Measurements from ENCODE around the gene CDIP1.

The CDIP1 gene

GRCh38 chr16:4580250-4580649, 41.7 kb upstream of the CDIP1 start:
- Histone ChIP-seq H3K9ac (ENCODE audit: low read length) (no peak overlapping the region), H3K4me1 (ENCODE audit: insufficient read depth, low read length, severe bottlenecking) (no peaks in the 10 kb centered on the region), H3F3A (ENCODE audit: insufficient read depth, low read length) (no peaks in the 10 kb centered on the region), H3K36me3 (ENCODE audit: insufficient read depth, low read length) (no peaks in the 10 kb centered on the region), H4K20me1 (ENCODE audit: insufficient read depth, low read length) (no peaks in the 10 kb centered on the region), H3K4me2 (ENCODE audit: low read length) (no peak overlapping the region), H3K27ac (ENCODE audit: low read depth, low read length, poor library complexity, severe bottlenecking) (no peak overlapping the region), H3K9me3 (ENCODE audit: low read length) (no peaks in the 10 kb centered on the region), H3K9me2 (ENCODE audit: low read depth, low read length) (no peaks in the 10 kb centered on the region), H3K4me3 (ENCODE audit: low read depth, low read length, poor library complexity, severe bottlenecking) (no peak overlapping the region), H2AFZ (ENCODE audit: low read length) (no peak overlapping the region), H3K79me2 (ENCODE audit: insufficient read depth, low read length) (no peaks in the 10 kb centered on the region), H3K27me3 (ENCODE audit: insufficient read depth, low read length) (peaks cover 7% of the 10 kb centered on the region; the same call in 1 of the 2 replicates)
- no peak for TF ChIP-seq EZH2 (IDR thresholded peaks at IDR 0.05; ENCODE audit: borderline replicate concordance, low read length)
- TF ChIP-seq, protein P1, sequence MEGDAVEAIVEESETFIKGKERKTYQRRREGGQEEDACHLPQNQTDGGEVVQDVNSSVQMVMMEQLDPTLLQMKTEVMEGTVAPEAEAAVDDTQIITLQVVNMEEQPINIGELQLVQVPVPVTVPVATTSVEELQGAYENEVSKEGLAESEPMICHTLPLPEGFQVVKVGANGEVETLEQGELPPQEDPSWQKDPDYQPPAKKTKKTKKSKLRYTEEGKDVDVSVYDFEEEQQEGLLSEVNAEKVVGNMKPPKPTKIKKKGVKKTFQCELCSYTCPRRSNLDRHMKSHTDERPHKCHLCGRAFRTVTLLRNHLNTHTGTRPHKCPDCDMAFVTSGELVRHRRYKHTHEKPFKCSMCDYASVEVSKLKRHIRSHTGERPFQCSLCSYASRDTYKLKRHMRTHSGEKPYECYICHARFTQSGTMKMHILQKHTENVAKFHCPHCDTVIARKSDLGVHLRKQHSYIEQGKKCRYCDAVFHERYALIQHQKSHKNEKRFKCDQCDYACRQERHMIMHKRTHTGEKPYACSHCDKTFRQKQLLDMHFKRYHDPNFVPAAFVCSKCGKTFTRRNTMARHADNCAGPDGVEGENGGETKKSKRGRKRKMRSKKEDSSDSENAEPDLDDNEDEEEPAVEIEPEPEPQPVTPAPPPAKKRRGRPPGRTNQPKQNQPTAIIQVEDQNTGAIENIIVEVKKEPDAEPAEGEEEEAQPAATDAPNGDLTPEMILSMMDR (IDR thresholded peaks at IDR 0.05; ENCODE audit: low read length): no peak

GRCh38 chr16:4578961-4579530, 40.5 kb upstream of the CDIP1 start:
- TF ChIP-seq, protein P1 (IDR thresholded peaks at IDR 0.05; ENCODE audit: low read length): no peak
- TF ChIP-seq EZH2 (IDR thresholded peaks at IDR 0.05; ENCODE audit: borderline replicate concordance, low read length): no peak
- no peak overlapping the region for H3K27ac ChIP-seq (ENCODE audit: low read depth, low read length, poor library complexity, severe bottlenecking)
- no peak overlapping the region for H3K9ac ChIP-seq (ENCODE audit: low read length)
- H3K9me3 ChIP-seq (ENCODE audit: low read length): no peaks in the 10 kb centered on the region
- no peak overlapping the region for H3K4me3 ChIP-seq (ENCODE audit: low read depth, low read length, poor library complexity, severe bottlenecking)
- H4K20me1 ChIP-seq (ENCODE audit: insufficient read depth, low read length): no peaks in the 10 kb centered on the region
- no peaks in the 10 kb centered on the region for H3F3A ChIP-seq (ENCODE audit: insufficient read depth, low read length)
- no peaks in the 10 kb centered on the region for H3K36me3 ChIP-seq (ENCODE audit: insufficient read depth, low read length)
- H3K4me2 ChIP-seq (ENCODE audit: low read length): no peak overlapping the region
- no peaks in the 10 kb centered on the region for H3K9me2 ChIP-seq (ENCODE audit: low read depth, low read length)
- peaks cover 12% of the 10 kb centered on the region; the same call in 1 of the 2 replicates for H3K27me3 ChIP-seq (ENCODE audit: insufficient read depth, low read length)
- H2AFZ ChIP-seq (ENCODE audit: low read length): no peak overlapping the region
- no peaks in the 10 kb centered on the region for H3K79me2 ChIP-seq (ENCODE audit: insufficient read depth, low read length)
- no peaks in the 10 kb centered on the region for H3K4me1 ChIP-seq (ENCODE audit: insufficient read depth, low read length, severe bottlenecking)

DNA sequence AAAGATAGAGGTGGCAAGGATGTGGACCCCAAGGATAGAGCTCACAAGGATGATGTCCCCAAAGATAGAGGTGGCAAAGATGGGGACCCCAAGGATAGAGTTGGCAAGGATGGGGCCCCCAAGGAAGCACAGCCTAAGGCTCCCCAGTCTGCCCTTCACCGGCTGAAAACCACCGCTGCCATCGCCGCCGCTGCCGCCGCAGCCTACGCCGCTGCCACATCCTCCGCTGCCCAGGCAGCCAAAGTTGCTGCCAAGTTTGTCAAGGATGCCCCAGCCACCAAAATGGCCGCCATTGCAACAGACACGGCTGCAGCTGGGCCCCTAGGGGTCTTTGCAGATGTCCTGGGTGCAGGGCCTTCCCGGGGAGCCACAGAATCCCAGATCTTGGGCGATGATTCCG, 37.4 kb upstream of the CDIP1 start:
- Histone ChIP-seq H3K9me2 (ENCODE audit: low read depth, low read length) (no peaks in the 10 kb centered on the region), H4K20me1 (ENCODE audit: insufficient read depth, low read length) (no peaks in the 10 kb centered on the region), H2AFZ (ENCODE audit: low read length) (no peak overlapping the region), H3K4me2 (ENCODE audit: low read length) (no peak overlapping the region), H3K79me2 (ENCODE audit: insufficient read depth, low read length) (no peaks in the 10 kb centered on the region), H3K4me3 (ENCODE audit: low read depth, low read length, poor library complexity, severe bottlenecking) (no peak overlapping the region), H3K36me3 (ENCODE audit: insufficient read depth, low read length) (no peaks in the 10 kb centered on the region), H3F3A (ENCODE audit: insufficient read depth, low read length) (no peaks in the 10 kb centered on the region), H3K27ac (ENCODE audit: low read depth, low read length, poor library complexity, severe bottlenecking) (no peak overlapping the region), H3K27me3 (ENCODE audit: insufficient read depth, low read length) (peaks cover 16% of the 10 kb centered on the region; the same call in 1 of the 2 replicates), H3K9me3 (ENCODE audit: low read length) (no peaks in the 10 kb centered on the region), H3K4me1 (ENCODE audit: insufficient read depth, low read length, severe bottlenecking) (no peaks in the 10 kb centered on the region), H3K9ac (ENCODE audit: low read length) (no peak overlapping the region)
- TF ChIP-seq, protein P1 (IDR thresholded peaks at IDR 0.05; ENCODE audit: low read length): no peak
- no peak for TF ChIP-seq EZH2 (IDR thresholded peaks at IDR 0.05; ENCODE audit: borderline replicate concordance, low read length)

All from OCI-LY1 (cell line).